Measurements from ENCODE around the gene RPL13. TPM values are rescaled to one million over a fixed set of nuclear protein-coding genes. Genes with fewer than 3 reads are reported as not detected.

The RPL13 gene
- total RNA-seq, 4 donors from 2014 or later, result 2,408 to 5,801 (median 4,379) TPM

DNA sequence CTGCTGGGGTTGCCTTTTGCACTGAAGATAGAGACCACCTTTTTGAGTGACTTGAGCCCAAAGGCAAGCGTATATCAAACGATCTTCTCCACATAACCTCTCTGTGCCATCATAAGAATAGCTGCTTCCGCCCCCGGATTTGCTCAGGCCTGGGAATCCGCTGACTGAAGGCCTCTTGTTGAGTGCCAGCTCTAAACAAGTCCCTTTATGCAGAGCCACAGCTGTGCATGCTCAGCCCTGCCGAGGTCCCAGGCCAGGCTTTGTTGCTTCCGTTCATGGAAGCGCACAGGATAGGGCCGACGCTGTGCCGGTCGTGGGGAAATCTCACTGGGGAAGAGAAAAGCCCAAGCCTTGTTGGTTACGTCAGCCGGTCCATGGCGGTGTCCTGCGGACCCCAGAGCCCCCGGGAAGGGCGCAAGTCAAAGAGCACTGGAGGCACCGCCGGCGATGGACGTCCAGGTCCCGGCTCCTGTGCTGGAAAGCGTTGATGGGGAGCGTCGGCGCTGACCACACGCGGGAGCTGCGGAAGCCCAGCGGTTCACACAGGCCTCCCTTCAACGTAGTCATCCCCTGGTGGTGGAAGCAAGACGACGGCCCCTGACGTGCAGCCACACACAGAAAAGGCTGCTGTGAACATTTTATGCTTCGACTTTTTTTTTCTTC is 23.5 kb upstream of the RPL13 start:
- TF ChIP-seq, protein P1, sequence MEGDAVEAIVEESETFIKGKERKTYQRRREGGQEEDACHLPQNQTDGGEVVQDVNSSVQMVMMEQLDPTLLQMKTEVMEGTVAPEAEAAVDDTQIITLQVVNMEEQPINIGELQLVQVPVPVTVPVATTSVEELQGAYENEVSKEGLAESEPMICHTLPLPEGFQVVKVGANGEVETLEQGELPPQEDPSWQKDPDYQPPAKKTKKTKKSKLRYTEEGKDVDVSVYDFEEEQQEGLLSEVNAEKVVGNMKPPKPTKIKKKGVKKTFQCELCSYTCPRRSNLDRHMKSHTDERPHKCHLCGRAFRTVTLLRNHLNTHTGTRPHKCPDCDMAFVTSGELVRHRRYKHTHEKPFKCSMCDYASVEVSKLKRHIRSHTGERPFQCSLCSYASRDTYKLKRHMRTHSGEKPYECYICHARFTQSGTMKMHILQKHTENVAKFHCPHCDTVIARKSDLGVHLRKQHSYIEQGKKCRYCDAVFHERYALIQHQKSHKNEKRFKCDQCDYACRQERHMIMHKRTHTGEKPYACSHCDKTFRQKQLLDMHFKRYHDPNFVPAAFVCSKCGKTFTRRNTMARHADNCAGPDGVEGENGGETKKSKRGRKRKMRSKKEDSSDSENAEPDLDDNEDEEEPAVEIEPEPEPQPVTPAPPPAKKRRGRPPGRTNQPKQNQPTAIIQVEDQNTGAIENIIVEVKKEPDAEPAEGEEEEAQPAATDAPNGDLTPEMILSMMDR (IDR thresholded peaks at IDR 0.05; ENCODE audit: low read depth), result no peak

GRCh38 chr16:89537549-89537925 is 22.9 kb upstream of the RPL13 start:
- TF ChIP-seq, protein P1 (IDR thresholded peaks at IDR 0.05; ENCODE audit: low read depth), result no peak

GRCh38 chr16:89538286-89538685 is 22.2 kb upstream of the RPL13 start:
- TF ChIP-seq, protein P1 (IDR thresholded peaks at IDR 0.05; ENCODE audit: low read depth), result no peak

- TF ChIP-seq, protein P1 (IDR thresholded peaks at IDR 0.05; ENCODE audit: low read depth), result no peak
Observed at GRCh38 chr16:89540557-89540956, 19.9 kb upstream of the RPL13 start.

DNA sequence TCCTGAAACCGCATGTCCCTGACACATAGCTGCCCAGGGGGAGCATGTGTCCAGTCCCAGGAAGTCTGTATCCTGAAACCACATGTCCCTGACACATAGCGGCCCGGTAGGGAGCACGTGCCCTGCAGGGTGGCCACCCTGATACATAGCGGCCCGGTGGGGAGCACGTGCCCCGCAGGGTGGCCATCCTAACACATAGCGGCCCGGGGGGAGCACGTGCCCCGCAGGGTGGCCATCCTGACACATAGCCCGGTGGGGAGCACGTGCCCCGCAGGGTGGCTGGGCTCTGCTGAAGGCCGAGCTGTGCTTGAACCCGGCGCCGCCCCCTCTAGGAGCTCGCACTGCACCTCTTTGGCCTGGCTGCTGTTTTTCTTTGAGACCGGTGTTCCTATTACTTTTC is 18.7 kb upstream of the RPL13 start:
- TF ChIP-seq, protein P1 (IDR thresholded peaks at IDR 0.05; ENCODE audit: low read depth), result no peak

DNA sequence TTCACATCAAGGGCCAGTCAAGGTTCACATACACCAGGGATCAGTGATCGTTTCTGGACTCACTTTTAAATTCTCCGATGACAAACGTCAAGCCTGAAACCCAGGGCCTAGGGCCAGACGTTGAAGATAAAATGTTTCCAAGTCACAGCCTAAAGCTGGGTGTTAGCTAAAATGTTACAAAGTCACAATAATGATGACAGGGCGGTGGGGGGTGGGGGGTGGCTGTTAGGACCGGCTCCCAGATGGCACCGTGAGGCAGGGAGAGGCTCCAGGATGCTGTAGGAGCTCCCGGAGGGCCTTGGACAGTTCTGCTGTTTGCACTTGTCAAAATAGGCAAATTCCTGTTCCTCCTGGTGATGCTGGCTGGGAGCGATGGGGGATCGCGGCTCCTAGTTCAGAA is 16.4 kb upstream of the RPL13 start:
- TF ChIP-seq, protein P1 (IDR thresholded peaks at IDR 0.05; ENCODE audit: low read depth), result no peak

DNA sequence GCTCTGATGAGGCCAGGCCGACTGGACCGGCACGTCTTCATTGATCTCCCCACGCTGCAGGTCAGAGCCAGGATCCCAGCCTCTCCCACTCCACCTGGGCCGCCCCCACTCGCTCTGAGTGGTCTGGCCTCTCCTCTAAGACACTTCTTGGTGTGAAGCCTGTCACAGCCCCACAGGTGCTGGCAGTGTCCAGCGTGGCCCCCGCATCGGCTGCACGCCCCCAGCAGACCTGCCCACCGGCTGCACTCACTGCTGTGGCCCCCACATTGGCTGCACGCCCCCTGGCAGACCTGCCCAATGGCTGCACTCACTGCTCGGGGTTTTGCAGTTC is 15.8 kb upstream of the RPL13 start:
- TF ChIP-seq, protein P1 (IDR thresholded peaks at IDR 0.05; ENCODE audit: low read depth), result no peak
